ENCODE measurements around the gene PPIF.

PPIF gene

DNA sequence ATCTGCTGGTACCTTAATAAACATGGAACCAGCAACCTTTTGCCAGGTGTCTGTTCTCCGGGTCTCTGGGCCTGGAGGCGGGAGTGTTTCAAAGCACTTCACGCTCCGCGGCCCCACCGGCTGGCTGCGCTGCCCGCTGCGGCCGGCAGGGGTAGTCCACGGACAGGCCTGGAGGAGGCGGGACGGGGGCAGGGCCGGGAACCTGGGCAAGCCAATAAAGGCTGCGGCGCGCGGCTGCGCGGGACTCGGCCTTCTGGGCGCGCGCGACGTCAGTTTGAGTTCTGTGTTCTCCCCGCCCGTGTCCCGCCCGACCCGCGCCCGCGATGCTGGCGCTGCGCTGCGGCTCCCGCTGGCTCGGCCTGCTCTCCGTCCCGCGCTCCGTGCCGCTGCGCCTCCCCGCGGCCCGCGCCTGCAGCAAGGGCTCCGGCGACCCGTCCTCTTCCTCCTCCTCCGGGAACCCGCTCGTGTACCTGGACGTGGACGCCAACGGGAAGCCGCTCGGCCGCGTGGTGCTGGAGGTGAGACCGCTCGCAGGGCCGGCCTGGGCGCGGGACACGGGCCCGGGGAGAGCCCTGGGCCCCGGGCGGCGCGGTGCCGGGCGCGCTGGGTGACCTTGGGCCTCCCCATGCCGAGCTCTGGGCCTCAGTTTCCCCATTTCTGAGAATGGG is at the start of gene PPIF:
Gene PPIF, plus strand, starts transcription at position 244 of the 668 bp plus-strand sequence. Its CDS starts 80 bp downstream, at position 324.
- H3K79me2 ChIP-seq (ENCODE audit: control insufficient read depth, insufficient read depth, low read length, unreplicated experiment), result peaks cover 37% of the 10 kb centered on the region
- H3K4me1 ChIP-seq (ENCODE audit: control insufficient read depth, insufficient read depth, low read length, unreplicated experiment), result peaks cover 24% of the 10 kb centered on the region
- H3K27me3 ChIP-seq (ENCODE audit: insufficient read depth, low read length), result no peaks in the 10 kb centered on the region
- H3K36me3 ChIP-seq (ENCODE audit: insufficient read depth, low read length), result peaks cover 33% of the 10 kb centered on the region; the same call in 1 of the 2 replicates
- H2AFZ ChIP-seq (ENCODE audit: low read length, unreplicated experiment), result no peak within 1 kb of the TSS
- H3K4me3 ChIP-seq (ENCODE audit: low read depth, low read length), result peak within 1 kb of the TSS; percentile 98
- peak within 1 kb of the TSS; percentile 80 for H3K27ac ChIP-seq (ENCODE audit: low read depth, low read length)

DNA sequence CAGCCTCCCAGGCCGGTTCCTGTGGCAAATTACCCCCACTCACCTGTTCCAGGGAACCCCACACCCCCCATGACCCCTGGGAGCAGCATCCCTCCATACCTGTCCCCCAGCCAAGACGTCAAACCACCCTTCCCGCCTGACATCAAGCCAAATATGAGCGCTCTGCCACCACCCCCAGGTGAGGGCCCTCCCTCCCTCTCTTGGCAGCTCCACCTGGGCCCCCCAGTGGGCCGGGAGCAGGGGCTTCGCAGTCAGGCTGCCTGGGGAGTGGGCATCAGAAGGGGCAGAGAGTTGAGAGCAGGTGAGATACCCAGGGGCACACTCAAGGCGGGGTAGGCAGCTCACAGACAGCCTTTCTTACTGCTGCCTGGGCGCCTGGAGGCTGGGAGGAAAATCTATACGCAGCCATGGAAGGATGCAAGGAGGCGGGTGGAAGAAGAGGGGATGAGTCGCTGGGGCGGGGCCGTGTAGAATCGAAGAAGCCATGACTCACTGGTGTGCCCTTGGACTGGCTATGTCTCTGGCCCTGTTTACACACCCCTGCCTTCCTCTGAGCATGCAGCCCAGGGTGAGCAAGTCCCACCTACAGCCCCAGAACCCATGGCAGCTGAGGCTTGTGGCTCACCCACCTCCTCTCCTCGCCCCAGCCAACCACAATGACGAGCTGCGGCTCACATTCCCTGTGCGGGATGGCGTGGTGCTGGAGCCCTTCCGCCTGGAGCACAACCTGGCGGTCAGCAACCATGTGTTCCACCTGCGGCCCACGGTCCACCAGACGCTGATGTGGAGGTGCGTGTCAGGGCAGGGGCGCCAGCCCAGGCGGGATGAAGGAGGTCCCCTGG is 48.6 kb upstream of the PPIF start:
- peak overlapping the region; percentile 92 for H3K27ac ChIP-seq (ENCODE audit: low read depth, low read length)
- peak overlapping the region; percentile 50; the same call in 1 of the 2 replicates for H3K4me3 ChIP-seq (ENCODE audit: low read depth, low read length)
- H3K27me3 ChIP-seq (ENCODE audit: insufficient read depth, low read length), result no peaks in the 10 kb centered on the region
- H2AFZ ChIP-seq (ENCODE audit: low read length, unreplicated experiment), result no peak overlapping the region
- H3K4me1 ChIP-seq (ENCODE audit: control insufficient read depth, insufficient read depth, low read length, unreplicated experiment), result peaks cover 43% of the 10 kb centered on the region
- H3K36me3 ChIP-seq (ENCODE audit: insufficient read depth, low read length), result peaks cover 28% of the 10 kb centered on the region
- no peaks in the 10 kb centered on the region for H3K79me2 ChIP-seq (ENCODE audit: control insufficient read depth, insufficient read depth, low read length, unreplicated experiment)

DNA sequence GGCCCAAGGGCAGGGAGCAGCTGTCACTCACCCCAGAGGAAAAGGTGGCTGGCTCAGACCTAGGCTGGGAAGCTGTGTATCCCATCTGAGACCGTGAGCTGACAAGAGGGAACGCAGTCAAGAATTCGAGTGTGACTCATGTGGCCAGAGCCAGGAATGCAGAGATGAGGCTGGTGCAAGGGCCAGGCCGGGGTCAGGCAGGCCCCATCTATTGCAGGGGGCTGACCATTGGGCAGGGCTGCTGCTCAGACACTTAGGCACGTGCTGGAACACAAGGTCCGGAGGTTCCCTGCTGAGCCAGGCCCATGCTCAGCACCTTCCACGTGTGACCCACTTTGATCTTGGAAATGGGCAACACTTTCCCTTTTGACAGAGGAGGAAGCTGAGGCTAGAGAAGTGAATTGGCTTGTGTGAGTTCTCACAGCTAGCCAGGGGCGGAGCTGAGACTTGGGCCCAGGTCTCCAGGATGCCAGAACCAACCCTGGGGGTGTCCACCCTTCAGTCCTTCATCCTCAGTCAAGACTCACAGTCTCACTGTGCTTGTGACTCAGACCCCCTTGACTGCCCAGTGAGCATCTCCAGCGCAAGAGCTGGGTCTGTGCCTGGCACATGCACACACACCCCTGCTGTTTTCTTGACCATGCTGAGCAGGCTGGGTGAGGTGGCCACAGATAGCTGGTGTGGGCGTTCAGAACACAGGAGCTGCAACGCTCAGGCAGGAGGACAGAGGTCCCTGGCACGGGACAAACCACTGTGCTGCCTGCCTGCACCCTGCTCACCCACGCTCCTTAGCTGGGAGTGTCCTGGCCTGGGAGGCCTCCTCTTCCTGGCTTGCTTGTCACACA is 47.6 kb upstream of the PPIF start:
- no peaks in the 10 kb centered on the region for H3K79me2 ChIP-seq (ENCODE audit: control insufficient read depth, insufficient read depth, low read length, unreplicated experiment)
- peak overlapping the region; percentile 92 for H3K27ac ChIP-seq (ENCODE audit: low read depth, low read length)
- peaks cover 41% of the 10 kb centered on the region for H3K4me1 ChIP-seq (ENCODE audit: control insufficient read depth, insufficient read depth, low read length, unreplicated experiment)
- H2AFZ ChIP-seq (ENCODE audit: low read length, unreplicated experiment), result no peak overlapping the region
- H3K27me3 ChIP-seq (ENCODE audit: insufficient read depth, low read length), result no peaks in the 10 kb centered on the region
- H3K4me3 ChIP-seq (ENCODE audit: low read depth, low read length), result peak overlapping the region; percentile 50; the same call in 1 of the 2 replicates
- peaks cover 32% of the 10 kb centered on the region for H3K36me3 ChIP-seq (ENCODE audit: insufficient read depth, low read length)

DNA sequence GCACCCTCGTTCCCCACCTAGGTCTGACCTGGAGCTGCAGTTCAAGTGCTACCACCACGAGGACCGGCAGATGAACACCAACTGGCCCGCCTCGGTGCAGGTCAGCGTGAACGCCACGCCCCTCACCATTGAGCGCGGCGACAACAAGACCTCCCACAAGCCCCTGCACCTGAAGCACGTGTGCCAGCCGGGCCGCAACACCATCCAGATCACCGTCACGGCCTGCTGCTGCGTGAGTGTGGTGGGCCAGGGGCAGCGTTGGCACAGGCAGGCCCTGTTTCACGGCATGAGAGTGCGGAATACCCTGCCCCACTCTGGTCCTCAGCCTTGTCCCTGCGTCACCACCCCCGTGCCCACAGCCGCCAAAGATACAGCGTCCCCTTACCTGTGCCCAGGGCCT is 46.6 kb upstream of the PPIF start:
- Histone ChIP-seq H3K27ac (ENCODE audit: low read depth, low read length) (peak overlapping the region; percentile 92; the same call in 1 of the 2 replicates), H3K36me3 (ENCODE audit: insufficient read depth, low read length) (peaks cover 33% of the 10 kb centered on the region), H3K4me3 (ENCODE audit: low read depth, low read length) (no peak overlapping the region), H3K4me1 (ENCODE audit: control insufficient read depth, insufficient read depth, low read length, unreplicated experiment) (peaks cover 37% of the 10 kb centered on the region), H3K27me3 (ENCODE audit: insufficient read depth, low read length) (no peaks in the 10 kb centered on the region), H2AFZ (ENCODE audit: low read length, unreplicated experiment) (no peak overlapping the region), H3K79me2 (ENCODE audit: control insufficient read depth, insufficient read depth, low read length, unreplicated experiment) (no peaks in the 10 kb centered on the region)

DNA sequence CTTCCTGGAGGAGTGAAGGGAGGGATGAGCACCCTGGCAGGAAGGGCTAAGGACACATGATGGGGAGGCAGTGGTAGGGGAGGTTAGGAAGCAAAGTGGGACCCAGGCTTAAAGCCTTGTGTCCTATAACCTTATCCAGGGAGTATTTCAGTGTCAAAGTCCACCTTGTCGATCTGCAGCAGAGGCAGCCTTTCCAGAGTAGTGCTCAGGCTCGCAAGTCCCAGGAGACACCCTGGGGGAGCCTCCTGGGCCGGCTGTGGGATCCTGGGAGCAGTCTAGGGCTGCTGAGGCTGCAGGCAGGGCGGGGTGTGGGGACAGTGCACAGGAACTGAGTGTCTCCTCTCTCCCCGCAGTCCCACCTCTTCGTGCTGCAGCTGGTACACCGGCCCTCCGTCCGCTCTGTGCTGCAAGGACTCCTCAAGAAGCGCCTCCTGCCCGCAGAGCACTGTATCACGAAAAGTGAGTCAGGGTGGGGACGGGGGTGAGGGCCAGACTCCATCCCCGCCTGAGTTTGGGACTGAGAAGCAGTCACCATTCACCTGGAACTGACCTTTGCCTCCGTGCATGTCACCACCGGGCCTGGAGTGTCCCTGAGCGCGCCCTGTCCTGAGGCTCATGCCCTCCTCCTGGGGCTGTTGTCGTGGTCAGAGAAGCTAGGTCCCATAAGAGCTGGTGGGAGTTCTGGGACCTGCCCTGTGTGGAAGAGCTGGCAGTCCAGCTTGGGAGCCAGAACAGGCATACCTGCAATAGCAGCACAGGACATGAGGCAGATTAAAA is 45.3 kb upstream of the PPIF start:
- Histone ChIP-seq H3K27me3 (ENCODE audit: insufficient read depth, low read length) (no peaks in the 10 kb centered on the region), H2AFZ (ENCODE audit: low read length, unreplicated experiment) (no peak overlapping the region), H3K36me3 (ENCODE audit: insufficient read depth, low read length) (peaks cover 38% of the 10 kb centered on the region), H3K79me2 (ENCODE audit: control insufficient read depth, insufficient read depth, low read length, unreplicated experiment) (no peaks in the 10 kb centered on the region), H3K4me1 (ENCODE audit: control insufficient read depth, insufficient read depth, low read length, unreplicated experiment) (peaks cover 35% of the 10 kb centered on the region), H3K4me3 (ENCODE audit: low read depth, low read length) (no peak overlapping the region), H3K27ac (ENCODE audit: low read depth, low read length) (no peak overlapping the region)

DNA sequence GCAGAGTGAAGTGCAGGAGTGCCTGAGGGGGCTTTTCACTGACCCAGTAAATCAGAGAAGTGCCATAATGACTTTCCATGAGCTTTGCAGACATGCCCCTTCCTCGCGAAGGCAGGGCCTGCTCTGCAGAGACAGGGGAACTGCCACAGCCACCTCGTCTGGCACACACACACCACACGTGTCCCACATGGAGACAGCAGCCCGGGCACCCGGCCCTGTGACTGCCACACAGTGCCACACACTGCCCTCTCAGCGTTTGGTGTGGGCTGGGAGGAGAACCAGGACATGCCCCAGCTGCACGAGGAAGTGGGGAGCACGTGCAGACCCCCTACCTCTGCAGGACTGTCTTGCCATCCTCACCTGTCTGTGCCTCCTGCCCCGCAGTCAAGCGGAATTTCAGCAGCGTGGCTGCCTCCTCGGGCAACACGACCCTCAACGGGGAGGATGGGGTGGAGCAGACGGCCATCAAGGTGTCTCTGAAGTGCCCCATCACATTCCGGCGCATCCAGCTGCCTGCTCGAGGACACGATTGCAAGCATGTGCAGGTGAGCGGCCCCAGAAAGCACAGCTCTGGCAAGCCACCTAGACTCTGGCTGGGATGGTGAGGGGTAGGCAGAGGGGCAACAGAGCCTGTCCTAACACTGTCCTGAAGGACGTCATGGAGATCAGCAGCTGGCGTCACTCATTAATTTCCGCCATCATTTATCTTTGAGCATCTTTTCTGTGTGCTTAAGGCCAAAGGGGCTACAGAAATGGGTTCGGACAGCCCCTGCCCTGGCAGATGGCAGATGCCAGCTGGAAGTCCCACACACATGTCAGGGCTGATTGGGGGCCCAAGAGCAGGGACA is 43.4 kb upstream of the PPIF start:
- Histone ChIP-seq H3K36me3 (ENCODE audit: insufficient read depth, low read length) (peaks cover 40% of the 10 kb centered on the region), H3K4me1 (ENCODE audit: control insufficient read depth, insufficient read depth, low read length, unreplicated experiment) (peaks cover 28% of the 10 kb centered on the region), H3K4me3 (ENCODE audit: low read depth, low read length) (no peak overlapping the region), H3K79me2 (ENCODE audit: control insufficient read depth, insufficient read depth, low read length, unreplicated experiment) (no peaks in the 10 kb centered on the region), H3K27ac (ENCODE audit: low read depth, low read length) (no peak overlapping the region), H2AFZ (ENCODE audit: low read length, unreplicated experiment) (no peak overlapping the region), H3K27me3 (ENCODE audit: insufficient read depth, low read length) (no peaks in the 10 kb centered on the region)

DNA sequence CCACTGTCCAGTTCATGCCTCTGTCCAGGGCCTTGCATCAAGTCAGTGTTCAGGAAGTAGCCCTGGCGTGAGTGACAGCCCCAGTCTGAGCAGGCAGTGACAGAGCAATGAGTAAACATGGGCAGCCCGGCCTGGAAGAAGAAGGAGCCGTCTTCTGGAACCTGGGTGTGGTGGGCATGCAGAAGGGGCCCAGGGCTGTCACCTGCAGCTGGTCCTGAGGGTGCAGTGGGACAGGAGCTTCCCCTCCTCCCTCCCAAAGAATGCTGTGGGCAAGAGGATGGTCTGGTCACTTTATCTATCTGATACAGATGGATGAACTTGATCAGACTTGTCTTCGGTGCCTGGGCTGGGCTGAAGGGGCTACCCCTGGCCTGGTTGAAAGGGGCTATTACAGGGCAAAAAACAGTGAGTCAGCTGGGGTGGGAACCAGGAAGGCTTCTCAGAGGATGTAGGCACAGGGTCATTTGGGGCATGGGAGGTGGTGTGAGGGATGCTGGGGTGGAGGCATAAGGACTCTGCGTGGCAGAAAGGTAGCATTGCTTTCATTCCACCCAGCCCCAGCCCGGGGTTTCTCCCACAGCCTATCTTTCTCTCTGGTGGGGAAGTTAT is 42.7 kb upstream of the PPIF start:
- Histone ChIP-seq H3K79me2 (ENCODE audit: control insufficient read depth, insufficient read depth, low read length, unreplicated experiment) (no peaks in the 10 kb centered on the region), H3K27ac (ENCODE audit: low read depth, low read length) (no peak overlapping the region), H3K36me3 (ENCODE audit: insufficient read depth, low read length) (peaks cover 45% of the 10 kb centered on the region), H2AFZ (ENCODE audit: low read length, unreplicated experiment) (no peak overlapping the region), H3K4me1 (ENCODE audit: control insufficient read depth, insufficient read depth, low read length, unreplicated experiment) (peaks cover 21% of the 10 kb centered on the region), H3K4me3 (ENCODE audit: low read depth, low read length) (no peak overlapping the region), H3K27me3 (ENCODE audit: insufficient read depth, low read length) (no peaks in the 10 kb centered on the region)

DNA sequence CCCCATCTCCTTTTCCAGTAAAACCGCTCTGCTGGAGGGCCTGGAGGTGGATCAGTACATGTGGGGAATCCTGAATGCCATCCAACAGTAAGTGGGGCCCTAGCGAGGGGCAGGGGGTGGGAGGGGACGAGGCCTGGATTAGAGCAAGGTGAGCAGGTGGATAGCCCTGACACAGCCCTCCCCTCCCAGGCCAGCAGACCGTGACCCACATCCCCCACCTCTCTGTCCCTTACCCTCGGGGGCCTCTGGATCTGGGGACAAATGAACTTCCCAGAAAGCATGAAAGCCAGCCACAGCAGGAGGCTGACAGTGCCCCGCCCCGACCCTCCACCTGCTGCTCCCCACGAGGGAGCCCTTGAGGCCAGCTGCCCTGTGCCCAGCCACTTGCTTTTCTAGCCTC is 41.8 kb upstream of the PPIF start:
- Histone ChIP-seq H3K27ac (ENCODE audit: low read depth, low read length) (no peak overlapping the region), H2AFZ (ENCODE audit: low read length, unreplicated experiment) (no peak overlapping the region), H3K4me3 (ENCODE audit: low read depth, low read length) (no peak overlapping the region), H3K36me3 (ENCODE audit: insufficient read depth, low read length) (peaks cover 45% of the 10 kb centered on the region), H3K27me3 (ENCODE audit: insufficient read depth, low read length) (no peaks in the 10 kb centered on the region), H3K4me1 (ENCODE audit: control insufficient read depth, insufficient read depth, low read length, unreplicated experiment) (peaks cover 11% of the 10 kb centered on the region), H3K79me2 (ENCODE audit: control insufficient read depth, insufficient read depth, low read length, unreplicated experiment) (no peaks in the 10 kb centered on the region)

DNA sequence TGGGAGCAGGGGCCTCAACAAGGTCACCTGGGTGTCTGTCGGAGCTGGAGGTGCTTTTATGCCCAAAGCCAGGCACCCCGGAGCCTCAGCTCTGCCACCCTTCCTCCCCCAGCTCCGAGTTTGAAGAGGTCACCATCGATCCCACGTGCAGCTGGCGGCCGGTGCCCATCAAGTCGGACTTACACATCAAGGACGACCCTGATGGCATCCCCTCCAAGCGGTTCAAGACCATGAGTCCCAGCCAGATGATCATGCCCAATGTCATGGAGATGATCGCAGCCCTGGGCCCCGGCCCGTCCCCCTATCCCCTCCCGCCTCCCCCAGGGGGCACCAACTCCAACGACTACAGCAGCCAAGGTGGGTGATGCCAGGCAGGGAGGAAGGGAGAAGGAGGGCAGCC is 41.3 kb upstream of the PPIF start:
- H3K36me3 ChIP-seq (ENCODE audit: insufficient read depth, low read length), result peaks cover 40% of the 10 kb centered on the region

More for the DNA sequence above, 41.3 kb upstream of the PPIF start:
- Histone ChIP-seq H3K27me3 (ENCODE audit: insufficient read depth, low read length) (no peaks in the 10 kb centered on the region), H3K79me2 (ENCODE audit: control insufficient read depth, insufficient read depth, low read length, unreplicated experiment) (no peaks in the 10 kb centered on the region), H3K27ac (ENCODE audit: low read depth, low read length) (no peak overlapping the region), H2AFZ (ENCODE audit: low read length, unreplicated experiment) (no peak overlapping the region), H3K4me1 (ENCODE audit: control insufficient read depth, insufficient read depth, low read length, unreplicated experiment) (peaks cover 7% of the 10 kb centered on the region), H3K4me3 (ENCODE audit: low read depth, low read length) (no peak overlapping the region)
